MM.1S (cell line): ENCODE results near the gene ADRB1.

Source experiments
- DNase-seq: peaks from one replicate; pipeline ENCODE4 v3.0.0-alpha.2; 2015
- H2AFZ ChIP-seq: fragments of 300-600 bp; sonication (generic); 2 replicates; pipeline ENCODE4 v1.6.0; 2016; ENCODE audit warnings: antibody characterized with exemption, low read length
- H3F3A ChIP-seq: fragments of 300-600 bp; sonication (generic); 2 replicates; pipeline ENCODE4 v1.6.1; 2016; ENCODE audit warnings: mild to moderate bottlenecking, antibody characterized with exemption, low read length, moderate library complexity, mixed read lengths; ENCODE audit not compliant: insufficient read depth
- H3K27ac ChIP-seq: fragments of 300-600 bp; sonication (generic); 2 replicates; pipeline ENCODE4 v1.5.1; 2016; ENCODE audit warnings: mild to moderate bottlenecking, low read length
- H3K27me3 ChIP-seq: fragments of 300-600 bp; sonication (generic); replicated peaks from 2 replicates; pipeline ENCODE4 v1.6.0; 2016; ENCODE audit warnings: low read length; ENCODE audit not compliant: insufficient read depth
- H3K36me3 ChIP-seq: fragments of 300-600 bp; sonication (generic); replicated peaks from 2 replicates; pipeline ENCODE4 v1.6.1; 2016; ENCODE audit warnings: mild to moderate bottlenecking, low read length, mixed read lengths; ENCODE audit not compliant: insufficient read depth
- H3K4me1 ChIP-seq: fragments of 300-600 bp; sonication (generic); 2 replicates; pipeline ENCODE4 v1.6.1; 2016; ENCODE audit warnings: low read length, mixed read lengths
- H3K4me2 ChIP-seq: fragments of 300-600 bp; sonication (generic); 2 replicates; pipeline ENCODE4 v1.6.0; 2016; ENCODE audit warnings: low read depth, low read length
- H3K4me3 ChIP-seq: fragments of 300-600 bp; sonication (generic); 2 replicates; pipeline ENCODE4 v1.5.1; 2016; ENCODE audit warnings: low read length, mixed read lengths
- H3K79me2 ChIP-seq: fragments of 300-600 bp; sonication (generic); 2 replicates; pipeline ENCODE4 v1.6.1; 2016; ENCODE audit warnings: mixed run types, low read length, mixed read lengths
- H3K9ac ChIP-seq: fragments of 300-600 bp; sonication (generic); 2 replicates; pipeline ENCODE4 v1.6.1; 2016; ENCODE audit warnings: low read length, mixed read lengths
- H3K9me2 ChIP-seq: fragments of 300-600 bp; sonication (generic); replicated peaks from 2 replicates; pipeline ENCODE4 v1.6.1; 2016; ENCODE audit warnings: mild to moderate bottlenecking, low read length, mixed read lengths; ENCODE audit not compliant: insufficient read depth
- H3K9me3 ChIP-seq: fragments of 300-600 bp; sonication (generic); replicated peaks from 2 replicates; pipeline ENCODE4 v1.6.1; 2016; ENCODE audit warnings: mild to moderate bottlenecking, low read length, mixed read lengths; ENCODE audit not compliant: insufficient read depth
- H4K20me1 ChIP-seq: fragments of 300-600 bp; sonication (generic); 2 replicates; pipeline ENCODE4 v1.6.1; 2016; ENCODE audit warnings: mild to moderate bottlenecking, low read length, moderate library complexity, mixed read lengths; ENCODE audit not compliant: insufficient read depth
- CTCF ChIP-seq: fragments of 300-600 bp; sonication (generic); IDR thresholded peaks from 2 replicates; pipeline ENCODE4 v1.5.1; 2016; ENCODE audit warnings: antibody characterized with exemption, low read length, mixed read lengths
- EZH2 ChIP-seq: fragments of 300-600 bp; sonication (generic); optimal IDR thresholded peaks from 2 replicates; pipeline ENCODE3; 2017; ENCODE audit warnings: low read depth, mild to moderate bottlenecking, antibody characterized with exemption, low read length, mixed read lengths
- EZH2phosphoT487 ChIP-seq: fragments of 300-600 bp; sonication (generic); IDR thresholded peaks from 2 replicates; pipeline ENCODE4 v1.6.1; 2018; ENCODE audit warnings: antibody characterized with exemption, low read length

Gene ADRB1

DNA sequence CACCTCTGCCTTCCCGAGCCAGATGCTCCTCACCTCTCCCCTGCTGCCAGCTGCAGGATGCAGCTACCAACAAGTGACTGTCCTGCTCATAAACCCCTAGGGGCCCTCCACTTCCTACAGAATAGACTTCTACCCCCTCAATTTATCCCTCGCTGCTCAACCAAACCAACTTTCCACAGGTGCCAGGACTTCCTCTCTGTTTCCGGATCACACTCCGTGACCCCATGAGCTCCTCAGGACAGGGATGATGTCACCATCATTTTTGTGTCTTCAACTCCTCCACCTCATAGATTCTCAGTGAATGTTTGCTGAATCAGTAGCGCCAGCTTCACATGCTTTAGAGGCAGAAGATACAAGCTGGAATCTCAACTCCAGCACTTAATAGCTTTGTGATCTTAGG lies 25.8 kb upstream of the ADRB1 start:
- TF ChIP-seq CTCF (no peak), EZH2phosphoT487 (no peak), EZH2 (no peak)
- no peaks in the 10 kb centered on the region for H3K79me2 ChIP-seq
- H3F3A ChIP-seq, result no peaks in the 10 kb centered on the region
- no peak overlapping the region for H3K27ac ChIP-seq
- H3K9me3 ChIP-seq, result no peaks in the 10 kb centered on the region
- no peaks in the 10 kb centered on the region for H3K9me2 ChIP-seq
- no peak overlapping the region for H2AFZ ChIP-seq
- no peak overlapping the region for H3K9ac ChIP-seq
- no peak for DNase-seq
- H3K4me1 ChIP-seq, result no peaks in the 10 kb centered on the region
- no peaks in the 10 kb centered on the region for H3K36me3 ChIP-seq
- H3K4me2 ChIP-seq, result no peak overlapping the region
- H3K27me3 ChIP-seq, result no peaks in the 10 kb centered on the region
- H3K4me3 ChIP-seq, result no peak overlapping the region
- H4K20me1 ChIP-seq, result no peaks in the 10 kb centered on the region

- H3K4me2 ChIP-seq, result no peak overlapping the region
These were observed 24.4 kb upstream of the ADRB1 start for GRCh38 chr10:114019226-114019625.

GRCh38 chr10:114021154-114021553 lies 22.5 kb upstream of the ADRB1 start:
- Histone ChIP-seq H2AFZ (no peak overlapping the region), H3K9me3 (no peaks in the 10 kb centered on the region)

More at GRCh38 chr10:114019226-114019625, 24.4 kb upstream of the ADRB1 start:
- Histone ChIP-seq H4K20me1 (no peaks in the 10 kb centered on the region), H3K27me3 (no peaks in the 10 kb centered on the region), H3K9me2 (no peaks in the 10 kb centered on the region), H2AFZ (no peak overlapping the region), H3K27ac (no peak overlapping the region), H3K4me1 (no peaks in the 10 kb centered on the region), H3K36me3 (no peaks in the 10 kb centered on the region), H3K79me2 (no peaks in the 10 kb centered on the region), H3K4me3 (no peak overlapping the region), H3F3A (no peaks in the 10 kb centered on the region), H3K9me3 (no peaks in the 10 kb centered on the region), H3K9ac (no peak overlapping the region)
- no peak for DNase-seq
- TF ChIP-seq EZH2phosphoT487, result no peak
- TF ChIP-seq EZH2, result no peak
- TF ChIP-seq CTCF, result no peak

More at GRCh38 chr10:114021154-114021553, 22.5 kb upstream of the ADRB1 start:
- no peaks in the 10 kb centered on the region for H3K27me3 ChIP-seq
- no peak for DNase-seq
- peaks cover 14% of the 10 kb centered on the region for H3K4me1 ChIP-seq
- H3F3A ChIP-seq, result no peaks in the 10 kb centered on the region
- no peak for TF ChIP-seq CTCF
- H3K36me3 ChIP-seq, result no peaks in the 10 kb centered on the region
- H3K79me2 ChIP-seq, result no peaks in the 10 kb centered on the region
- no peaks in the 10 kb centered on the region for H3K9me2 ChIP-seq
- H3K4me2 ChIP-seq, result no peak overlapping the region
- H3K4me3 ChIP-seq, result no peak overlapping the region
- no peaks in the 10 kb centered on the region for H4K20me1 ChIP-seq
- H3K27ac ChIP-seq, result no peak overlapping the region
- no peak overlapping the region for H3K9ac ChIP-seq
